DOHH2 (cell line): ENCODE data around the gene SCN1A.

ENCODE experiments used
- H3F3A ChIP-seq: fragments of 200-600 bp; sonication (generic), shearing (Covaris generic); 2 replicates; pipeline ENCODE4 v1.6.0; 2016; ENCODE audit warnings: antibody characterized with exemption, mild to moderate bottlenecking; ENCODE audit not compliant: control insufficient read depth, insufficient read depth
- H3K27ac ChIP-seq: fragments of 200-600 bp; sonication (generic); 2 replicates; pipeline ENCODE4 v1.5.1; 2014; ENCODE audit warnings: low read depth, mild to moderate bottlenecking, low read length, moderate library complexity
- H3K27me3 ChIP-seq: fragments of 200-600 bp; sonication (generic); 2 replicates; pipeline ENCODE4 v1.6.1; 2014; ENCODE audit warnings: mild to moderate bottlenecking, low read length, mixed read lengths; ENCODE audit not compliant: control insufficient read depth
- H3K36me3 ChIP-seq: fragments of 200-600 bp; sonication (generic); 2 replicates; pipeline ENCODE4 v1.6.1; 2014; ENCODE audit warnings: mild to moderate bottlenecking, low read length, moderate library complexity, mixed read lengths; ENCODE audit not compliant: control insufficient read depth
- H3K4me1 ChIP-seq: fragments of 200-600 bp; sonication (generic); 2 replicates; pipeline ENCODE4 v1.6.1; 2014; ENCODE audit warnings: mild to moderate bottlenecking, low read length, mixed read lengths; ENCODE audit not compliant: control insufficient read depth
- H3K4me2 ChIP-seq: fragments of 200-600 bp; sonication (generic); 2 replicates; pipeline ENCODE4 v1.6.0; 2014; ENCODE audit warnings: mild to moderate bottlenecking, low read length, moderate library complexity
- H3K4me3 ChIP-seq: fragments of 200-600 bp; sonication (generic); 2 replicates; pipeline ENCODE4 v1.5.1; 2014; ENCODE audit warnings: mild to moderate bottlenecking, low read length, mixed read lengths
- H3K79me2 ChIP-seq: fragments of 200-600 bp; sonication (generic); 2 replicates; pipeline ENCODE4 v1.6.1; 2014; ENCODE audit warnings: mild to moderate bottlenecking, low read length, mixed read lengths; ENCODE audit not compliant: control insufficient read depth
- H3K9me2 ChIP-seq: fragments of 200-600 bp; sonication (generic); replicated peaks from 2 replicates; pipeline ENCODE4 v1.6.1; 2014; ENCODE audit warnings: mild to moderate bottlenecking, low read length, mixed read lengths; ENCODE audit not compliant: control insufficient read depth
- H3K9me3 ChIP-seq: fragments of 200-600 bp; sonication (generic); 2 replicates; pipeline ENCODE4 v1.6.1; 2014; ENCODE audit warnings: antibody characterized with exemption, low read length, mixed read lengths; ENCODE audit not compliant: control insufficient read depth, insufficient read depth
- H4K20me1 ChIP-seq: fragments of 200-600 bp; sonication (generic); 2 replicates; pipeline ENCODE4 v1.6.0; 2014; ENCODE audit warnings: low read depth, mild to moderate bottlenecking, antibody characterized with exemption, low read length, moderate library complexity; ENCODE audit not compliant: control insufficient read depth, insufficient read depth
- EZH2phosphoT487 ChIP-seq: fragments of 200-600 bp; sonication (generic); IDR thresholded peaks from 2 replicates; pipeline ENCODE4 v1.6.1; 2017; ENCODE audit warnings: borderline replicate concordance, mild to moderate bottlenecking, antibody characterized with exemption, low read length, moderate library complexity, mixed read lengths
- TF ChIP-seq, protein P1 (sequence below): fragments of 200-600 bp; sonication (generic); IDR thresholded peaks from one replicate; pipeline ENCODE4 v1.5.1; 2014; ENCODE audit warnings: antibody characterized with exemption, mild to moderate bottlenecking, low read depth, low read length; ENCODE audit not compliant: poor library complexity, severe bottlenecking

Gene SCN1A

GRCh38 chr2:165959371-165959770 lies 168.4 kb downstream of the SCN1A start:
- no peak for TF ChIP-seq EZH2phosphoT487
- TF ChIP-seq, protein P1, sequence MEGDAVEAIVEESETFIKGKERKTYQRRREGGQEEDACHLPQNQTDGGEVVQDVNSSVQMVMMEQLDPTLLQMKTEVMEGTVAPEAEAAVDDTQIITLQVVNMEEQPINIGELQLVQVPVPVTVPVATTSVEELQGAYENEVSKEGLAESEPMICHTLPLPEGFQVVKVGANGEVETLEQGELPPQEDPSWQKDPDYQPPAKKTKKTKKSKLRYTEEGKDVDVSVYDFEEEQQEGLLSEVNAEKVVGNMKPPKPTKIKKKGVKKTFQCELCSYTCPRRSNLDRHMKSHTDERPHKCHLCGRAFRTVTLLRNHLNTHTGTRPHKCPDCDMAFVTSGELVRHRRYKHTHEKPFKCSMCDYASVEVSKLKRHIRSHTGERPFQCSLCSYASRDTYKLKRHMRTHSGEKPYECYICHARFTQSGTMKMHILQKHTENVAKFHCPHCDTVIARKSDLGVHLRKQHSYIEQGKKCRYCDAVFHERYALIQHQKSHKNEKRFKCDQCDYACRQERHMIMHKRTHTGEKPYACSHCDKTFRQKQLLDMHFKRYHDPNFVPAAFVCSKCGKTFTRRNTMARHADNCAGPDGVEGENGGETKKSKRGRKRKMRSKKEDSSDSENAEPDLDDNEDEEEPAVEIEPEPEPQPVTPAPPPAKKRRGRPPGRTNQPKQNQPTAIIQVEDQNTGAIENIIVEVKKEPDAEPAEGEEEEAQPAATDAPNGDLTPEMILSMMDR, result no peak
- no peaks in the 10 kb centered on the region for H4K20me1 ChIP-seq
- H3F3A ChIP-seq, result no peaks in the 10 kb centered on the region
- H3K27ac ChIP-seq, result no peak overlapping the region
- peaks cover 6% of the 10 kb centered on the region for H3K4me1 ChIP-seq
- no peaks in the 10 kb centered on the region for H3K9me2 ChIP-seq
- no peaks in the 10 kb centered on the region for H3K27me3 ChIP-seq
- no peaks in the 10 kb centered on the region for H3K9me3 ChIP-seq
- H3K36me3 ChIP-seq, result no peaks in the 10 kb centered on the region
- H3K4me2 ChIP-seq, result no peak overlapping the region
- no peaks in the 10 kb centered on the region for H3K79me2 ChIP-seq
- no peak overlapping the region for H3K4me3 ChIP-seq

DNA sequence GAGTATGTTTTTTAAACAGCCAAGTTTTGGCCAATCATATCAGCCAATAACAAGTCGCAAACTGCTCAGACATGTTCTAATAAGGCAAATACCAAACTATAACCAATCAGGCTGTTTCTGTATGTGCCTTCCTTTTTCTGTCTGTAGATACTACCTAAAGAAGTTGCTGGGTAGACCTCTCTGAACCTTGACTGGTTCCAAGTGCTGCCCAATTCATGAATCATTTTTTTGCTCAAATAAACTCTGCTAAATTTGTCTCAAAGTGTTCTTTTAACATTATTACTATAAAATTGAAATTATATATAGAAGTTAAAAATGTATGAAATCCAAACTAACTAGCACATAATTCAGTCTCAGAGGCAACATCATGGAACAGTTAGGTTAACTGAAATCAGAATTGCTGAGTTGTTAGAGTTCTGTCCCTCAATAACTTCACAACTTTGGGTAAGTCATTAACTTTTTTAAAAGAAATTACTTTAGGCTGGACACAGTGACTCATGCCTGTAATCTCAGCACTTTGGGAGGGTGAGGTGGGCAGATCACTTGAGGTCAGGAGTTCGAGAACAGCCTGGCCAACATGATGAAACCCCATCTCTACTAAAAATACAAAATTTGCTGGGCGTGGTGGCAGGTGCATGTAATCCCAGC lies 169.4 kb downstream of the SCN1A start:
- H3K4me1 ChIP-seq, result peaks cover 8% of the 10 kb centered on the region
- H3K9me3 ChIP-seq, result no peaks in the 10 kb centered on the region
- no peaks in the 10 kb centered on the region for H3K79me2 ChIP-seq
- H3K36me3 ChIP-seq, result no peaks in the 10 kb centered on the region
- no peaks in the 10 kb centered on the region for H4K20me1 ChIP-seq
- no peaks in the 10 kb centered on the region for H3K9me2 ChIP-seq
- H3K4me2 ChIP-seq, result no peak overlapping the region
- H3K4me3 ChIP-seq, result no peak overlapping the region
- H3K27me3 ChIP-seq, result no peaks in the 10 kb centered on the region
- TF ChIP-seq, protein P1, result no peak
- TF ChIP-seq EZH2phosphoT487, result no peak
- H3K27ac ChIP-seq, result no peak overlapping the region
- H3F3A ChIP-seq, result no peaks in the 10 kb centered on the region

DNA sequence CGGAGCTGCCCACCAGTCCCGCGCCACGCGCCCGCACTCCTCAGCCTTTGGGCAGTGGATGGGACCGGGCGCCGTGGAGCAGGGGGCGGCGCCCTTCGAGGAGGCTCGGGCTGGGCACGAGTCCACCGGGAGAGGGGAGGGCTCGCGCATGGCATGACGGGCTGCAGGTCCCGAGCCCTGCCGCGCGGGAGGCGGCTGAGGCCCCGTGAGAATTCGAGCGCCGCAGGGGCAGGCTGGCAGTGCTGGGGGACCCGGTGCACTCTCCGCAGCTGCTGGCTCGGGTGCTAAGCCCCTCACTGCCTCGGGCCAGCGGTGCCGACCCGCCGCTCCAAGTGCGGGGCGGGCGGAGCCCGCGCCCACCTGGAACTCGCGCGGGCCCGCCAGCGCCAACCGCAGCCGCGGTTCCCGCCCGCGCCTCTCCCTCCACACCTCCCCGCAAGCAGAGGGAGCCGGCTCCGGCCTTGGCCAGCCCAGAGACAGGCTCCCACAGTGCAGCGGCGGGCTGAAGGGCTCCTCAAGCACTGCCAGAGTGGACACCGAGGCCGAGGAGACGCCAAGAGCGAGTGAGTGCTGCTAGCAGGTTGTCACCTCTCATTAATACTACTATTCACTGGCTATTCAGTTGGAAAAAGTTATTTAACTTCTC lies 170.7 kb downstream of the SCN1A start:
- Histone ChIP-seq H3K9me3 (no peaks in the 10 kb centered on the region), H3K4me2 (no peak overlapping the region), H4K20me1 (no peaks in the 10 kb centered on the region), H3K9me2 (no peaks in the 10 kb centered on the region), H3K27me3 (no peaks in the 10 kb centered on the region), H3K79me2 (peaks cover 12% of the 10 kb centered on the region), H3K36me3 (no peaks in the 10 kb centered on the region; the same call in 1 of the 2 replicates), H3K4me1 (peaks cover 15% of the 10 kb centered on the region), H3F3A (no peaks in the 10 kb centered on the region), H3K4me3 (no peak overlapping the region), H3K27ac (no peak overlapping the region)
- TF ChIP-seq, protein P1, result no peak
- TF ChIP-seq EZH2phosphoT487, result no peak
